IMR-90 (cell line): ENCODE results near the gene CTIF. TPM values are rescaled to one million over a fixed set of nuclear protein-coding genes. Genes with fewer than 3 reads are reported as not detected.

Experiments used
- ATAC-seq: fragments of 200-7000 bp; cut with Tn5 transposase; 2 replicates; pipeline ENCODE4 v1.9.1; 2020; ENCODE audit warnings: low read depth, mild to moderate bottlenecking, moderate library complexity
- BruUV-seq: library from RNA; stranded (reverse); fragments of 400-500 nt; replicated peaks from 2 replicates; lab custom pipeline; 2021; lab: Mats Ljungman, UMichigan
- CTCF ChIA-PET: fragments of 300-600 bp; formaldehyde crosslinking; extraction: SDS; loops from one replicate; lab custom pipeline; 2021; ENCODE audit warnings: antibody characterized with exemption; lab: Yijun Ruan, JAX
- POLR2A ChIA-PET: fragments of 300-600 bp; sonication (Branson Sonifier 250); formaldehyde crosslinking; loops from one replicate; lab custom pipeline; 2022; ENCODE audit warnings: antibody characterized with exemption; ENCODE audit not compliant: unreplicated experiment; lab: Charles Lee
- DNase-seq: peaks from one replicate; pipeline ENCODE4 v3.0.0; 2013
- H2AFZ ChIP-seq: replicated peaks from 2 replicates; pipeline ENCODE3; 2013; ENCODE audit warnings: low read length, mild to moderate bottlenecking; ENCODE audit not compliant: poor library complexity
- H2AK5ac ChIP-seq: 2 replicates; pipeline ENCODE4 v1.6.1; 2013; ENCODE audit warnings: low read depth, low read length, inconsistent platforms
- H2AK9ac ChIP-seq: replicated peaks from 2 replicates; pipeline ENCODE3; 2013; ENCODE audit warnings: mild to moderate bottlenecking, low read depth, low read length, moderate library complexity; ENCODE audit not compliant: poor library complexity
- H2BK120ac ChIP-seq: 2 replicates; pipeline ENCODE4 v1.6.1; 2013; ENCODE audit warnings: low read depth, low read length, inconsistent platforms
- H2BK15ac ChIP-seq: 3 replicates; pipeline ENCODE4 v1.6.1; 2013; ENCODE audit warnings: low read depth, low read length, inconsistent platforms
- H2BK20ac ChIP-seq: 2 replicates; pipeline ENCODE4 v1.6.1; 2013; ENCODE audit warnings: low read depth, mild to moderate bottlenecking, inconsistent platforms, low read length, moderate library complexity
- H2BK5ac ChIP-seq: 2 replicates; pipeline ENCODE4 v1.6.1; 2013; ENCODE audit warnings: mild to moderate bottlenecking, low read depth, low read length, inconsistent platforms; ENCODE audit not compliant: poor library complexity, severe bottlenecking
- H3K14ac ChIP-seq: replicated peaks from 2 replicates; pipeline ENCODE4 v1.6.1; 2013; ENCODE audit warnings: low read depth, low read length, inconsistent platforms
- H3K18ac ChIP-seq: 2 replicates; pipeline ENCODE4 v1.6.1; 2013; ENCODE audit warnings: low read depth, low read length, control low read depth
- H3K23ac ChIP-seq: 2 replicates; pipeline ENCODE4 v1.6.1; 2013; ENCODE audit warnings: low read depth, low read length, inconsistent platforms
- H3K27ac ChIP-seq: 2 replicates; pipeline ENCODE4 v1.5.1; 2013; ENCODE audit warnings: mild to moderate bottlenecking, control low read depth, low read length; ENCODE audit not compliant: insufficient read depth
- H3K27me3 ChIP-seq: 2 replicates; pipeline ENCODE4 v1.6.1; 2013; ENCODE audit warnings: low read length; ENCODE audit not compliant: control insufficient read depth, insufficient read depth
- H3K36me3 ChIP-seq: 2 replicates; pipeline ENCODE4 v1.6.1; 2013; ENCODE audit warnings: low read length, mixed read lengths; ENCODE audit not compliant: control insufficient read depth, insufficient read depth
- H3K4ac ChIP-seq: 2 replicates; pipeline ENCODE4 v1.6.1; 2013; ENCODE audit warnings: low read depth, low read length, inconsistent platforms
- H3K4me1 ChIP-seq: 2 replicates; pipeline ENCODE4 v1.6.1; 2013; ENCODE audit warnings: low read length, mixed read lengths; ENCODE audit not compliant: control insufficient read depth, insufficient read depth
- H3K4me2 ChIP-seq: 2 replicates; pipeline ENCODE4 v1.6.1; 2013; ENCODE audit warnings: low read depth, mild to moderate bottlenecking, control low read depth, low read length, moderate library complexity
- H3K4me3 ChIP-seq: 2 replicates; pipeline ENCODE4 v1.5.1; 2013; ENCODE audit warnings: low read depth, mild to moderate bottlenecking, control low read depth, low read length, moderate library complexity; ENCODE audit not compliant: insufficient read depth
- H3K56ac ChIP-seq: 2 replicates; pipeline ENCODE4 v1.6.1; 2013; ENCODE audit warnings: low read length, inconsistent platforms; ENCODE audit not compliant: insufficient read depth; ENCODE audit errors: extremely low read depth
- H3K79me1 ChIP-seq, 2 experiments: 2 replicates each; pipeline ENCODE4 v1.6.1; 2013; ENCODE audit warnings: low read length in 2 of 2, inconsistent platforms in 1 of 2, low read depth in 1 of 2
- H3K9ac ChIP-seq: 2 replicates; pipeline ENCODE4 v1.6.1; 2013; ENCODE audit warnings: low read depth, low read length, control low read depth
- H3K9me1 ChIP-seq: 2 replicates; pipeline ENCODE4 v1.6.1; 2013; ENCODE audit warnings: low read length, inconsistent platforms; ENCODE audit not compliant: insufficient read depth
- H3K9me3 ChIP-seq: 2 replicates; pipeline ENCODE4 v1.6.1; 2013; ENCODE audit warnings: low read length; ENCODE audit not compliant: control insufficient read depth, insufficient read depth
- H4K20me1 ChIP-seq: 2 replicates; pipeline ENCODE4 v1.6.1; 2013; ENCODE audit warnings: low read length, inconsistent platforms; ENCODE audit not compliant: insufficient read depth
- H4K5ac ChIP-seq: 2 replicates; pipeline ENCODE4 v1.6.1; 2013; ENCODE audit warnings: mild to moderate bottlenecking, low read depth, low read length, control low read depth
- H4K8ac ChIP-seq, 2 experiments: 2 replicates each; pipeline ENCODE4 v1.6.1; 2013; ENCODE audit warnings: low read depth in 2 of 2, low read length in 2 of 2, control low read depth in 1 of 2, inconsistent platforms in 1 of 2
- H4K91ac ChIP-seq: 2 replicates; pipeline ENCODE4 v1.6.1; 2013; ENCODE audit warnings: low read depth, low read length, inconsistent platforms; ENCODE audit not compliant: insufficient read depth
- BHLHE40 ChIP-seq: fragments of 150-350 bp; IDR thresholded peaks from 2 replicates; pipeline ENCODE4 v1.6.1; 2016; ENCODE audit warnings: mild to moderate bottlenecking, low read depth, low read length
- CEBPB ChIP-seq: IDR thresholded peaks from 2 replicates; pipeline ENCODE4 v1.6.1; 2012; ENCODE audit warnings: low read depth, low read length, improper control_type of control experiment
- CHD1 ChIP-seq: IDR thresholded peaks from 2 replicates; pipeline ENCODE4 v1.6.1; 2012; ENCODE audit warnings: low read depth, low read length, improper control_type of control experiment
- ELK1 ChIP-seq: fragments of 150-350 bp; IDR thresholded peaks from 2 replicates; pipeline ENCODE4 v1.6.1; 2016; ENCODE audit warnings: low read depth, mild to moderate bottlenecking, low read length, moderate library complexity, borderline replicate concordance
- MAFK ChIP-seq: IDR thresholded peaks from 2 replicates; pipeline ENCODE4 v1.6.1; 2012; ENCODE audit warnings: low read depth, low read length, improper control_type of control experiment
- MAZ ChIP-seq: IDR thresholded peaks from 2 replicates; pipeline ENCODE4 v1.6.1; 2012; ENCODE audit warnings: low read depth, mild to moderate bottlenecking, low read length, improper control_type of control experiment, moderate library complexity, borderline replicate concordance
- MXI1 ChIP-seq: IDR thresholded peaks from 2 replicates; pipeline ENCODE4 v1.6.1; 2012; ENCODE audit warnings: low read depth, mild to moderate bottlenecking, low read length, moderate library complexity, borderline replicate concordance
- NFE2L2 ChIP-seq: fragments of 150-350 bp; IDR thresholded peaks from 2 replicates; pipeline ENCODE4 v1.6.1; 2016; ENCODE audit warnings: low read depth, mild to moderate bottlenecking, low read length
- POLR2A ChIP-seq: IDR thresholded peaks from 2 replicates; pipeline ENCODE4 v1.6.1; 2012; ENCODE audit warnings: mild to moderate bottlenecking, low read depth, low read length
- RAD21 ChIP-seq: IDR thresholded peaks from 2 replicates; pipeline ENCODE4 v1.6.1; 2012; ENCODE audit warnings: low read length, improper control_type of control experiment
- RCOR1 ChIP-seq: IDR thresholded peaks from 2 replicates; pipeline ENCODE4 v1.6.1; 2012; ENCODE audit warnings: mild to moderate bottlenecking, low read length, improper control_type of control experiment; ENCODE audit not compliant: insufficient replicate concordance
- RFX5 ChIP-seq: IDR thresholded peaks from 2 replicates; pipeline ENCODE4 v1.8.0; 2012; ENCODE audit warnings: low read depth, mild to moderate bottlenecking, low read length, moderate library complexity
- SMC3 ChIP-seq: fragments of 150-350 bp; IDR thresholded peaks from 2 replicates; pipeline ENCODE4 v1.6.1; 2016; ENCODE audit warnings: low read depth, mild to moderate bottlenecking, antibody characterized with exemption, low read length, moderate library complexity
- WGBS, 2 experiments: methylation state at CpG; one replicate each; pipeline versions ENCODE4 v1.1.5 to v1.1.7; 2013; ENCODE audit warnings: missing lambda C conversion rate in 2 of 2; ENCODE audit not compliant: insufficient read length in 1 of 2; ENCODE audit errors: extremely low coverage in 2 of 2; 5-methylcytosine and 5-hydroxymethylcytosine counted together
- dilution Hi-C: fragments of 300-500 bp; cut with HindIII; formaldehyde crosslinking; loops from one replicate; pipeline ENCODE4 v1.14.3; 2018; ENCODE audit warnings: low sequenced_read_pairs; ENCODE audit not compliant: unreplicated experiment
- in situ Hi-C: fragments of 300-500 bp; cut with MboI; formaldehyde crosslinking; loops from 3 replicates; pipeline ENCODE4 v1.14.3; 2019; ENCODE audit warnings: low sequenced_read_pairs, inconsistent platforms, mixed read lengths
- intact Hi-C: fragments of 100-400 bp; cut with micrococcal nuclease; formaldehyde crosslinking; loops from 2 replicates; pipeline ENCODE4 v1.10.0; 2022
- polyA plus RNA-seq, 3 experiments: library from polyadenylated mRNA; depleted of rRNA; stranded (reverse); fragments of >200 nt; gene quantifications; 2 replicates each; pipeline ENCODE4 v1.2.3, GENCODE V29; 2012; ENCODE audit warnings: low replicate concordance in 1 of 3
- total RNA-seq: library from RNA; depleted of rRNA; stranded (reverse); fragments of >200 nt; gene quantifications from 2 replicates; pipeline ENCODE4 v1.2.3, GENCODE V29; 2012
- TF ChIP-seq, protein P1 (sequence below): fragments of 150-350 bp; IDR thresholded peaks from 2 replicates; pipeline ENCODE4 v1.6.1; 2017; ENCODE audit warnings: mild to moderate bottlenecking, antibody characterized with exemption, low read length, low read depth
- TF ChIP-seq, protein P2 (sequence below): conservative IDR thresholded peaks from 2 replicates; pipeline ENCODE4 v1.5.1; 2012; ENCODE audit warnings: mild to moderate bottlenecking, low read depth, low read length, improper control_type of control experiment

Gene CTIF
- total and polyA plus RNA-seq, 2 of the 4 experiments (the other 2 are of a cell fraction): 25.1 to 57.0 TPM

- Histone ChIP-seq H2BK5ac (peak overlapping the region; percentile 64), H2BK20ac (peak overlapping the region; percentile 51; the same call in 1 of the 2 replicates), H3K9me1 (peaks cover 45% of the 10 kb centered on the region), H4K91ac (peak overlapping the region; percentile 66; the same call in 1 of the 2 replicates), H3K23ac (peak overlapping the region; percentile 77), H3K9ac (no peak overlapping the region), H3K4me1 (peaks cover 32% of the 10 kb centered on the region), H3K56ac (no peak overlapping the region), H3K36me3 (peaks cover 11% of the 10 kb centered on the region), H3K4me3 (no peak overlapping the region), H2AFZ (no peak overlapping the region), H4K20me1 (peaks cover 82% of the 10 kb centered on the region), H2BK120ac (peak overlapping the region; percentile 68), H3K14ac (peak overlapping the region; percentile 54), H3K27me3 (no peaks in the 10 kb centered on the region), H2BK15ac (peak overlapping the region; percentile 18; the same call in 2 of the 3 replicates), H3K79me1 (peaks cover 61 to 95% of the 10 kb centered on the region in 2 experiments), H3K9me3 (no peaks in the 10 kb centered on the region), H2AK9ac (peak overlapping the region; percentile 37), H3K27ac (no peak overlapping the region), H3K4me2 (0 out of 2 replicates have a peak overlapping the region, but pooled peaks have one; percentile 17), H3K18ac (peak overlapping the region; percentile 78; the same call in 1 of the 2 replicates), H4K5ac (peak overlapping the region; percentile 32; the same call in 1 of the 2 replicates), H3K4ac (peak overlapping the region; percentile 64), H4K8ac (peak overlapping the region; percentile 1 to 59; a peak in 3 of 4 replicates), H2AK5ac (peak overlapping the region; percentile 57)
- ChIA-PET CTCF (no interaction called here), POLR2A (no interaction called here)
- dilution Hi-C loops (no loop called here), intact Hi-C loops (loop anchor here (10.0 kb wide), 1 partner anchor 64 kb away; no protein-coding TSS in a partner anchor), in situ Hi-C loops (no loop called here)
- no TSS peak for BruUV-seq
- no CpG with 5 or more reads among the region's 8 CpGs for whole genome bisulfite sequencing, 2 experiments
- peak; percentile 49 for DNase-seq
- peak; percentile 48 for ATAC-seq
- no peak for TF ChIP-seq POLR2A
- TF ChIP-seq MAFK: no peak
- TF ChIP-seq, protein P1, sequence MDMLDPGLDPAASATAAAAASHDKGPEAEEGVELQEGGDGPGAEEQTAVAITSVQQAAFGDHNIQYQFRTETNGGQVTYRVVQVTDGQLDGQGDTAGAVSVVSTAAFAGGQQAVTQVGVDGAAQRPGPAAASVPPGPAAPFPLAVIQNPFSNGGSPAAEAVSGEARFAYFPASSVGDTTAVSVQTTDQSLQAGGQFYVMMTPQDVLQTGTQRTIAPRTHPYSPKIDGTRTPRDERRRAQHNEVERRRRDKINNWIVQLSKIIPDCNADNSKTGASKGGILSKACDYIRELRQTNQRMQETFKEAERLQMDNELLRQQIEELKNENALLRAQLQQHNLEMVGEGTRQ: no peak
- no peak for TF ChIP-seq ELK1
- no peak for TF ChIP-seq CEBPB
- TF ChIP-seq SMC3: no peak
- TF ChIP-seq NFE2L2: no peak
- no peak for TF ChIP-seq RAD21
- no peak for TF ChIP-seq RFX5
- no peak for TF ChIP-seq MAZ
- no peak for TF ChIP-seq RCOR1
- TF ChIP-seq MXI1: no peak
- TF ChIP-seq, protein P2, sequence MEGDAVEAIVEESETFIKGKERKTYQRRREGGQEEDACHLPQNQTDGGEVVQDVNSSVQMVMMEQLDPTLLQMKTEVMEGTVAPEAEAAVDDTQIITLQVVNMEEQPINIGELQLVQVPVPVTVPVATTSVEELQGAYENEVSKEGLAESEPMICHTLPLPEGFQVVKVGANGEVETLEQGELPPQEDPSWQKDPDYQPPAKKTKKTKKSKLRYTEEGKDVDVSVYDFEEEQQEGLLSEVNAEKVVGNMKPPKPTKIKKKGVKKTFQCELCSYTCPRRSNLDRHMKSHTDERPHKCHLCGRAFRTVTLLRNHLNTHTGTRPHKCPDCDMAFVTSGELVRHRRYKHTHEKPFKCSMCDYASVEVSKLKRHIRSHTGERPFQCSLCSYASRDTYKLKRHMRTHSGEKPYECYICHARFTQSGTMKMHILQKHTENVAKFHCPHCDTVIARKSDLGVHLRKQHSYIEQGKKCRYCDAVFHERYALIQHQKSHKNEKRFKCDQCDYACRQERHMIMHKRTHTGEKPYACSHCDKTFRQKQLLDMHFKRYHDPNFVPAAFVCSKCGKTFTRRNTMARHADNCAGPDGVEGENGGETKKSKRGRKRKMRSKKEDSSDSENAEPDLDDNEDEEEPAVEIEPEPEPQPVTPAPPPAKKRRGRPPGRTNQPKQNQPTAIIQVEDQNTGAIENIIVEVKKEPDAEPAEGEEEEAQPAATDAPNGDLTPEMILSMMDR: no peak
- TF ChIP-seq BHLHE40: no peak
- TF ChIP-seq CHD1: no peak
These were observed 61.7 kb downstream of the CTIF start for GRCh38 chr18:48600456-48601090.
